Panc1 (cell line): ENCODE measurements around the gene FCHSD2. TPM values are rescaled to one million over a fixed set of nuclear protein-coding genes. Genes with fewer than 3 reads are reported as not detected.

Experiments
- ATAC-seq: fragments of 200-7000 bp; cut with Tn5 transposase; 2 replicates; pipeline ENCODE4 v1.9.1; 2020; ENCODE audit warnings: mild to moderate bottlenecking, moderate library complexity
- BruUV-seq: library from RNA; stranded (reverse); fragments of 400-500 nt; replicated peaks from 2 replicates; lab custom pipeline; 2021; lab: Mats Ljungman, UMichigan
- CTCF ChIA-PET: fragments of 300-600 bp; sonication (Branson Sonifier 250); formaldehyde crosslinking; loops from one replicate; lab custom pipeline; 2022; ENCODE audit warnings: antibody characterized with exemption; lab: Charles Lee
- POLR2A ChIA-PET: fragments of 300-600 bp; sonication (Branson Sonifier 250); formaldehyde crosslinking; loops from one replicate; lab custom pipeline; 2022; ENCODE audit warnings: antibody characterized with exemption; lab: Charles Lee
- DNase-seq: peaks from one replicate; pipeline ENCODE4 v3.0.0-alpha.2; 2010; ENCODE audit warnings: low read depth, low spot score
- H3K27ac ChIP-seq: 2 replicates; pipeline ENCODE4 v1.5.1; 2011; ENCODE audit warnings: mild to moderate bottlenecking, low read length, inconsistent platforms
- H3K27me3 ChIP-seq: fragments of 200-500 bp; sonication (Bioruptor generic); 2 replicates; pipeline ENCODE4 v1.6.0; 2014; ENCODE audit warnings: low read length, inconsistent platforms; ENCODE audit not compliant: control insufficient read depth, insufficient read depth
- H3K36me3 ChIP-seq: fragments of 200-500 bp; sonication (Bioruptor generic); 2 replicates; pipeline ENCODE4 v1.5.1; 2014; ENCODE audit warnings: inconsistent platforms, mild to moderate bottlenecking, low read length, moderate library complexity; ENCODE audit not compliant: control insufficient read depth, insufficient read depth
- H3K4me1 ChIP-seq: 2 replicates; pipeline ENCODE4 v1.5.1; 2011; ENCODE audit warnings: inconsistent platforms, mild to moderate bottlenecking, low read length, moderate library complexity; ENCODE audit not compliant: control insufficient read depth, insufficient read depth
- H3K4me3 ChIP-seq, 2 experiments: 2 replicates each; pipeline ENCODE4 v1.5.1; 2011 to 2012; ENCODE audit warnings: low read depth in 2 of 2, low read length in 2 of 2, mild to moderate bottlenecking in 2 of 2, inconsistent platforms in 1 of 2, moderate library complexity in 1 of 2
- H3K9me3 ChIP-seq: fragments of 200-500 bp; sonication (Bioruptor generic); 2 replicates; pipeline ENCODE4 v1.5.1; 2014; ENCODE audit warnings: low read depth, mild to moderate bottlenecking, inconsistent platforms, low read length, moderate library complexity; ENCODE audit not compliant: control insufficient read depth, insufficient read depth
- POLR2AphosphoS5 ChIP-seq: IDR thresholded peaks from 2 replicates; pipeline ENCODE4 v1.6.1; 2012; ENCODE audit warnings: mild to moderate bottlenecking, low read depth, low read length, moderate library complexity
- REST ChIP-seq, 2 experiments: IDR thresholded peaks; 2 replicates each; pipeline ENCODE4 v1.6.1; 2011 to 2012; ENCODE audit warnings: low read depth in 2 of 2, control low read depth in 1 of 2, low read length in 1 of 2, mild to moderate bottlenecking in 1 of 2, moderate library complexity in 1 of 2; ENCODE audit not compliant: insufficient read depth in 1 of 2
- SIN3A ChIP-seq: IDR thresholded peaks from 2 replicates; pipeline ENCODE4 v1.6.1; 2012; ENCODE audit warnings: low read depth, mild to moderate bottlenecking, low read length, moderate library complexity, borderline replicate concordance; ENCODE audit not compliant: insufficient read depth
- TCF7L2 ChIP-seq: IDR thresholded peaks from 2 replicates; pipeline ENCODE4 v1.6.1; 2011; ENCODE audit warnings: mild to moderate bottlenecking, low read depth, low read length, inconsistent platforms
- in situ Hi-C: cut with HindIII; loops from 2 replicates; pipeline ENCODE4 v1.10.0; 2016; ENCODE audit warnings: low sequenced_read_pairs, low pct_unique_long_range_greater_than_20kb
- intact Hi-C: fragments of 100-400 bp; cut with micrococcal nuclease; formaldehyde crosslinking; loops from one replicate; pipeline ENCODE4 v1.10.0; 2022; ENCODE audit not compliant: unreplicated experiment
- total RNA-seq: library from RNA; stranded (reverse); gene quantifications from one replicate; pipeline ENCODE4 v1.2.1, GENCODE V29; 2021; ENCODE audit not compliant: unreplicated experiment
- TF ChIP-seq, protein P1 (sequence below): fragments of 450-650 bp; IDR thresholded peaks from 2 replicates; pipeline ENCODE4 v1.5.1; 2017; ENCODE audit warnings: mild to moderate bottlenecking

FCHSD2 gene
- total RNA-seq, 1 experiment from 2014 or later, result 31.8 TPM

DNA sequence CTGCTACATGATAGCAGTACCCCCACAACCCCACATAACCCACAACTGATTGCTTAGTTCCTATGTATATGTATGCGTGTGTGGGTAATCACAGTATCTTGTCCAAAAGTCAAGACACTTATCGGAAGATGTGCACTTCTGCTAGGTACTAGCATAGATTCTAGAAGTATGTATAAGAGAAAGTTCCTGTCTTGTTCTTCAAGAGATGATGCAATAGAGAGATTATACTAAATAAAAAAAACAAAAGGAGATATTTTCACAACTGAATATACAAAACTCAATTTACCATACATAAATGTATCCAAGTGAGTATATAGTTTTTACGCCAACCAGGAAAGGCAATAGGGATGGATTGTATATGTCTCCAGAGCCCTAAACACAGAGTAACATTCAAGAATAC is 112.0 kb downstream of the FCHSD2 start:
- intact Hi-C loops (no loop called here), in situ Hi-C loops (no loop called here)
- H3K4me1 ChIP-seq, result no peaks in the 10 kb centered on the region
- no peak overlapping the region for H3K27ac ChIP-seq
- H3K4me3 ChIP-seq, result no peak overlapping the region
- POLR2A ChIA-PET, result no interaction called here
- BruUV-seq, result no TSS peak
- no peak for DNase-seq
- no peak for TF ChIP-seq POLR2AphosphoS5
- TF ChIP-seq, protein P1, sequence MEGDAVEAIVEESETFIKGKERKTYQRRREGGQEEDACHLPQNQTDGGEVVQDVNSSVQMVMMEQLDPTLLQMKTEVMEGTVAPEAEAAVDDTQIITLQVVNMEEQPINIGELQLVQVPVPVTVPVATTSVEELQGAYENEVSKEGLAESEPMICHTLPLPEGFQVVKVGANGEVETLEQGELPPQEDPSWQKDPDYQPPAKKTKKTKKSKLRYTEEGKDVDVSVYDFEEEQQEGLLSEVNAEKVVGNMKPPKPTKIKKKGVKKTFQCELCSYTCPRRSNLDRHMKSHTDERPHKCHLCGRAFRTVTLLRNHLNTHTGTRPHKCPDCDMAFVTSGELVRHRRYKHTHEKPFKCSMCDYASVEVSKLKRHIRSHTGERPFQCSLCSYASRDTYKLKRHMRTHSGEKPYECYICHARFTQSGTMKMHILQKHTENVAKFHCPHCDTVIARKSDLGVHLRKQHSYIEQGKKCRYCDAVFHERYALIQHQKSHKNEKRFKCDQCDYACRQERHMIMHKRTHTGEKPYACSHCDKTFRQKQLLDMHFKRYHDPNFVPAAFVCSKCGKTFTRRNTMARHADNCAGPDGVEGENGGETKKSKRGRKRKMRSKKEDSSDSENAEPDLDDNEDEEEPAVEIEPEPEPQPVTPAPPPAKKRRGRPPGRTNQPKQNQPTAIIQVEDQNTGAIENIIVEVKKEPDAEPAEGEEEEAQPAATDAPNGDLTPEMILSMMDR, result no peak
- no peak for TF ChIP-seq REST (IDR thresholded peaks at IDR 0.05; ENCODE audit: insufficient read depth in 1 of 2, low read depth in 2 of 2, low read length in 1 of 2)
- no peak for TF ChIP-seq TCF7L2
- TF ChIP-seq SIN3A, result no peak
- H3K36me3 ChIP-seq, result no peaks in the 10 kb centered on the region
- CTCF ChIA-PET, result no interaction called here
- H3K9me3 ChIP-seq, result no peaks in the 10 kb centered on the region; the same call in 1 of the 2 replicates
- ATAC-seq, result no peak
- no peaks in the 10 kb centered on the region for H3K27me3 ChIP-seq

DNA sequence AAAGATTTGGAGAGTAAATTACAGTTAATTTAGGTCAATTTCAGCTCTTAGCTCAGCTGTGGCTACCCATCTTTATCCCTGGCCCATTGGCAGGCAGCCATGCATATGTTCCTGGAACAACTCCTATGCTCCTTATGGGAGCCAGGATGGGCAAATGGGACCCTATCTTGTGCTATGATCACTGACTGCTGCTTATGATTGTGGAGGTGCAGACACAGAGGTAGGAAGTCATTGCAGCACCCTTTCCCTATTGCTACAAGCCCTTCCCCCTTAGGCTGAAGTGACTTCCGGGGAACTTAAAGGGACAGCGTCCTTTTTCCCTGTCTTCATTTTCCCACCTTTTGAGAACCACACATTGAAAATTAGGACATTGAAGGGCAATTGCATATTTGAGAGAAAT is 112.7 kb downstream of the FCHSD2 start:
- no peaks in the 10 kb centered on the region for H3K27me3 ChIP-seq
- H3K9me3 ChIP-seq, result no peaks in the 10 kb centered on the region; the same call in 1 of the 2 replicates
- TF ChIP-seq TCF7L2, result no peak
- TF ChIP-seq POLR2AphosphoS5, result no peak
- TF ChIP-seq, protein P1, result no peak
- no peak for TF ChIP-seq SIN3A
- no peak for TF ChIP-seq REST (IDR thresholded peaks at IDR 0.05; ENCODE audit: insufficient read depth in 1 of 2, low read depth in 2 of 2, low read length in 1 of 2)
- no peak overlapping the region for H3K27ac ChIP-seq
- H3K4me3 ChIP-seq, result no peak overlapping the region
- CTCF ChIA-PET, result no interaction called here
- H3K36me3 ChIP-seq, result no peaks in the 10 kb centered on the region
- DNase-seq (no peak), ATAC-seq (no peak)
- intact Hi-C loops (no loop called here), in situ Hi-C loops (no loop called here)
- POLR2A ChIA-PET, result no interaction called here
- BruUV-seq, result no TSS peak
- no peaks in the 10 kb centered on the region for H3K4me1 ChIP-seq
